Erythroblast (primary cell): ENCODE data around the gene CEL.
A peak's percentile ranks its signal among the peaks of the same experiment; 100 is the strongest.

Experiments
- GATA1 ChIP-seq: IDR thresholded peaks from 2 replicates; pipeline ENCODE4 v1.6.1; 2011; ENCODE audit warnings: low read depth, mild to moderate bottlenecking, control low read depth, low read length, moderate library complexity
- POLR2A ChIP-seq: IDR thresholded peaks from 2 replicates; pipeline ENCODE4 v1.6.1; 2011; ENCODE audit warnings: mild to moderate bottlenecking, low read length

GRCh38 chr9:133030317-133031129, 31.3 kb upstream of the CEL start, which contains the start of gene GTF3C5:
- TF ChIP-seq POLR2A (peak; percentile 85), GATA1 (no peak)
